ENCODE measurements around the gene TMEM63B.

- TF ChIP-seq CTCF (IDR thresholded peaks at IDR 0.05) (no peak), POLR2A (IDR thresholded peaks at IDR 0.05) (no peak)
Measured at GRCh38 chr6:44199883-44200282, 72.5 kb downstream of the TMEM63B start.

Data from heart left ventricle (tissue), 13 donors.